HEK293 (cell line): Measurements from ENCODE around the gene KRAS.

ENCODE experiments used
- CTCF ChIP-seq: fragments of 450-650 bp; formaldehyde crosslinking; IDR thresholded peaks from 2 replicates; pipeline ENCODE4 v1.5.1; 2016; ENCODE audit warnings: missing biosample characterization, missing genetic modification characterization
- HIC1 ChIP-seq: fragments of 450-650 bp; formaldehyde crosslinking; IDR thresholded peaks from 2 replicates; pipeline ENCODE4 v1.5.1; 2016; ENCODE audit warnings: missing biosample characterization, missing genetic modification characterization
- INSM2 ChIP-seq: fragments of 450-650 bp; formaldehyde crosslinking; IDR thresholded peaks from 2 replicates; pipeline ENCODE4 v1.5.1; 2016; ENCODE audit warnings: missing biosample characterization, missing genetic modification characterization
- PRDM2 ChIP-seq: fragments of 450-650 bp; formaldehyde crosslinking; IDR thresholded peaks from 2 replicates; pipeline ENCODE4 v1.5.1; 2016; ENCODE audit warnings: missing biosample characterization, missing genetic modification characterization, borderline replicate concordance
- REPIN1 ChIP-seq: fragments of 450-650 bp; formaldehyde crosslinking; IDR thresholded peaks from 2 replicates; pipeline ENCODE4 v1.5.1; 2017; ENCODE audit warnings: missing biosample characterization, missing genetic modification characterization, low read depth
- ZBTB20 ChIP-seq: fragments of 450-650 bp; formaldehyde crosslinking; IDR thresholded peaks from 2 replicates; pipeline ENCODE4 v1.5.1; 2016; ENCODE audit warnings: missing biosample characterization, missing genetic modification characterization
- ZNF148 ChIP-seq: fragments of 450-650 bp; formaldehyde crosslinking; IDR thresholded peaks from 2 replicates; pipeline ENCODE4 v1.5.0; 2017; ENCODE audit warnings: missing biosample characterization, missing genetic modification characterization, borderline replicate concordance
- ZNF223 ChIP-seq: fragments of 450-650 bp; formaldehyde crosslinking; IDR thresholded peaks from 2 replicates; pipeline ENCODE4 v1.5.1; 2016; ENCODE audit warnings: missing biosample characterization, missing genetic modification characterization
- ZNF324 ChIP-seq: fragments of 450-650 bp; formaldehyde crosslinking; IDR thresholded peaks from 2 replicates; pipeline ENCODE4 v1.5.1; 2016; ENCODE audit warnings: missing biosample characterization, missing genetic modification characterization
- ZNF341 ChIP-seq: fragments of 450-650 bp; formaldehyde crosslinking; IDR thresholded peaks from 2 replicates; pipeline ENCODE4; 2016; ENCODE audit warnings: low read depth, missing biosample characterization, missing genetic modification characterization
- ZNF391 ChIP-seq: fragments of 450-650 bp; formaldehyde crosslinking; IDR thresholded peaks from 2 replicates; pipeline ENCODE4 v1.5.1; 2016; ENCODE audit warnings: low read depth, missing biosample characterization, missing genetic modification characterization, borderline replicate concordance
- ZNF510 ChIP-seq: fragments of 450-650 bp; formaldehyde crosslinking; IDR thresholded peaks from 2 replicates; pipeline ENCODE4 v1.5.1; 2018; ENCODE audit warnings: mild to moderate bottlenecking, missing genetic modification characterization, missing biosample characterization; ENCODE audit not compliant: insufficient replicate concordance
- ZNF518A ChIP-seq: fragments of 450-650 bp; formaldehyde crosslinking; conservative IDR thresholded peaks from 2 replicates; pipeline ENCODE4 v1.5.1; 2016; ENCODE audit warnings: low read depth, missing biosample characterization, missing genetic modification characterization

The KRAS gene

GRCh38 chr12:25195056-25195971, 55.4 kb downstream of the KRAS start, which contains the start of the genes DNAI7 and ETFRF1 (continued):
- TF ChIP-seq PRDM2 = no peak
- TF ChIP-seq ZNF341 (tag by site-specific recombination) = peak; percentile 90
- no peak for TF ChIP-seq ZNF148 (tag by site-specific recombination)
- peak; percentile 38; the same call in 1 of the 2 replicates for TF ChIP-seq ZNF324 (tag by site-specific recombination)
- TF ChIP-seq ZBTB20 (tag by site-specific recombination) = peak; percentile 90
- TF ChIP-seq INSM2 (tag by site-specific recombination) = 0 out of 2 replicates have a peak, but pooled peaks have one; percentile 39
- TF ChIP-seq ZNF518A (tag by site-specific recombination) = no peak
- TF ChIP-seq ZNF223 (tag by site-specific recombination) = no peak
- peak; percentile 56; the same call in 1 of the 2 replicates for TF ChIP-seq HIC1 (tag by site-specific recombination)
- peak; percentile 73 for TF ChIP-seq CTCF (tag by site-specific recombination)
- TF ChIP-seq ZNF510 (tag by site-specific recombination) = no peak
- no peak; the same call in 1 of the 2 replicates for TF ChIP-seq REPIN1 (tag by site-specific recombination)
- peak; percentile 64; the same call in 1 of the 2 replicates for TF ChIP-seq ZNF391 (tag by site-specific recombination)
